Endothelial cell of umbilical vein (primary cell): ENCODE results near the gene WBP2. TPM values are rescaled to one million over a fixed set of nuclear protein-coding genes. Genes with fewer than 3 reads are reported as not detected.

Source experiments
- BruUV-seq: library from RNA; stranded (reverse); fragments of 400-500 nt; replicated peaks from 2 replicates; lab custom pipeline; 2021; lab: Mats Ljungman, UMichigan
- CTCF ChIA-PET: fragments of 300-600, 350-600 bp; sonication (Branson Sonifier 250); formaldehyde crosslinking; loops from one replicate; lab custom pipeline; 2021; ENCODE audit warnings: antibody characterized with exemption, inconsistent platforms; lab: Charles Lee
- POLR2A ChIA-PET: fragments of 300-600, 350-600 bp; sonication (Branson Sonifier 250); formaldehyde crosslinking; loops from one replicate; lab custom pipeline; 2021; ENCODE audit warnings: antibody characterized with exemption, inconsistent platforms; lab: Charles Lee
- DNase-seq: peaks from one replicate; pipeline ENCODE4 v3.0.0-alpha.2; 2011; ENCODE audit warnings: low read depth, low spot score
- FAIRE-seq: peaks from 2 replicates; lab custom pipeline; 2011; peaks lifted over from hg19 to GRCh38; lab: Jason Lieb, UNC
- H2AFZ ChIP-seq: 2 replicates; pipeline ENCODE4 v1.6.0; 2012; ENCODE audit warnings: low read depth, low read length, control low read depth, inconsistent platforms
- H3K27ac ChIP-seq: 2 replicates; pipeline ENCODE4 v1.5.1; 2011; ENCODE audit warnings: low read depth, mild to moderate bottlenecking, control low read depth, low read length, moderate library complexity; ENCODE audit not compliant: insufficient read depth
- H3K27me3 ChIP-seq, 2 experiments: 2 replicates each; pipeline versions ENCODE4 v1.6.0 to v1.6.1; 2011; ENCODE audit warnings: low read length in 2 of 2, mixed read lengths in 1 of 2; ENCODE audit not compliant: control insufficient read depth in 2 of 2, insufficient read depth in 2 of 2
- H3K36me3 ChIP-seq, 2 experiments: 2 replicates in 1 of 2; 3 replicates in 1 of 2; pipeline ENCODE4 v1.5.1; 2011; ENCODE audit warnings: low read length in 2 of 2, mild to moderate bottlenecking in 1 of 2, moderate library complexity in 1 of 2; ENCODE audit not compliant: control insufficient read depth in 2 of 2, insufficient read depth in 2 of 2; ENCODE audit errors: extremely low read depth in 1 of 2
- H3K4me1 ChIP-seq: 3 replicates; pipeline ENCODE4 v1.5.1; 2011; ENCODE audit warnings: mild to moderate bottlenecking, low read length; ENCODE audit not compliant: control insufficient read depth, insufficient read depth; ENCODE audit errors: extremely low read depth
- H3K4me2 ChIP-seq: 2 replicates; pipeline ENCODE4 v1.6.1; 2011; ENCODE audit warnings: low read length, control low read depth, mixed read lengths; ENCODE audit not compliant: insufficient read depth
- H3K4me3 ChIP-seq, 3 experiments: fragments of 200-600 bp in 1 of 3; sonication (generic), shearing (Covaris generic) in 1 of 3; replicated peaks in 1 of 3; 2 replicates each; pipeline ENCODE4 v1.5.1; 2011 to 2016; ENCODE audit warnings: control low read depth in 3 of 3, low read length in 3 of 3, mild to moderate bottlenecking in 2 of 3, inconsistent platforms in 1 of 3, low read depth in 1 of 3, moderate library complexity in 1 of 3; ENCODE audit not compliant: insufficient read depth in 1 of 3
- H3K79me2 ChIP-seq: 2 replicates; pipeline ENCODE4 v1.6.0; 2012; ENCODE audit warnings: low read length, inconsistent platforms; ENCODE audit not compliant: control insufficient read depth, insufficient read depth
- H3K9ac ChIP-seq: replicated peaks from 2 replicates; pipeline ENCODE3; 2011; ENCODE audit warnings: low read length, control low read depth; ENCODE audit not compliant: insufficient read depth; ENCODE audit errors: extremely low read depth
- H3K9me1 ChIP-seq: replicated peaks from 3 replicates; pipeline ENCODE4 v1.6.0; 2011; ENCODE audit warnings: mild to moderate bottlenecking, low read length; ENCODE audit not compliant: control insufficient read depth, insufficient read depth; ENCODE audit errors: extremely low read depth
- H3K9me3 ChIP-seq: replicated peaks from 2 replicates; pipeline ENCODE4 v1.5.1; 2012; ENCODE audit warnings: low read length, inconsistent platforms; ENCODE audit not compliant: control insufficient read depth, insufficient read depth
- H4K20me1 ChIP-seq: replicated peaks from 2 replicates; pipeline ENCODE3; 2011; ENCODE audit warnings: mild to moderate bottlenecking, low read length; ENCODE audit not compliant: control insufficient read depth, insufficient read depth; ENCODE audit errors: extremely low read depth
- CTCF ChIP-seq, 2 donors: IDR thresholded peaks; 1 replicate in 1 of 2; 2 replicates in 1 of 2; pipeline ENCODE4 v1.5.1; 2011; ENCODE audit warnings: low read length in 2 of 2, mild to moderate bottlenecking in 2 of 2, moderate library complexity in 2 of 2, control low read depth in 1 of 2, inconsistent platforms in 1 of 2, low read depth in 1 of 2; ENCODE audit not compliant: insufficient read depth in 1 of 2; ENCODE audit errors: extremely low read depth in 1 of 2
- EZH2 ChIP-seq: IDR thresholded peaks from 2 replicates; pipeline ENCODE4 v1.6.1; 2012; ENCODE audit warnings: borderline replicate concordance, low read depth, mild to moderate bottlenecking, moderate library complexity, low read length, inconsistent platforms; ENCODE audit not compliant: severe bottlenecking
- FOS ChIP-seq: IDR thresholded peaks from 2 replicates; pipeline ENCODE4 v1.6.1; 2011; ENCODE audit warnings: mild to moderate bottlenecking, low read length, moderate library complexity, borderline replicate concordance; ENCODE audit not compliant: insufficient read depth
- GATA2 ChIP-seq: IDR thresholded peaks from 2 replicates; pipeline ENCODE4 v1.7.0; 2011; ENCODE audit warnings: low read depth, mild to moderate bottlenecking, moderate library complexity, mixed read lengths, low read length; ENCODE audit not compliant: insufficient read length, insufficient read depth
- JUN ChIP-seq: IDR thresholded peaks from 2 replicates; pipeline ENCODE4 v1.6.1; 2011; ENCODE audit warnings: borderline replicate concordance, low read depth; ENCODE audit not compliant: insufficient read length, insufficient read depth
- MYC ChIP-seq: IDR thresholded peaks from one replicate; pipeline ENCODE4 v1.6.1; 2011; ENCODE audit warnings: mild to moderate bottlenecking, low read depth, low read length
- POLR2A ChIP-seq: IDR thresholded peaks from 2 replicates; pipeline ENCODE4 v1.6.1; 2012; ENCODE audit warnings: low read depth, mild to moderate bottlenecking, control low read depth, low read length
- POLR2AphosphoS5 ChIP-seq: IDR thresholded peaks from 2 replicates; pipeline ENCODE4 v1.6.1; 2012; ENCODE audit warnings: low read depth, mild to moderate bottlenecking, control low read depth, low read length, moderate library complexity; ENCODE audit not compliant: insufficient read depth
- dilution Hi-C: fragments of 300-500 bp; cut with MboI; formaldehyde crosslinking; loops from one replicate; pipeline ENCODE4 v1.15.0; 2019; ENCODE audit warnings: low sequenced_read_pairs; ENCODE audit not compliant: extremely low pct_ligation_motif_present
- intact Hi-C: fragments of 100-400 bp; cut with micrococcal nuclease; formaldehyde crosslinking; loops from one replicate; pipeline ENCODE4 v1.10.0; 2022
- polyA plus RNA-seq, 4 experiments: library from polyadenylated mRNA; depleted of rRNA in 3 of 4; stranded (reverse) in 3 of 4; unstranded in 1 of 4; fragments of >200 nt; gene quantifications; 2 replicates each; pipeline versions ENCODE4 v1.2.1 to v1.2.3, GENCODE V29; 2011 to 2012; ENCODE audit warnings: missing spikeins in 1 of 4
- total RNA-seq: library from RNA; stranded (reverse); gene quantifications from 2 replicates; pipeline ENCODE4 v1.2.3, GENCODE V29; 2021
- TF ChIP-seq, protein P1 (sequence below): IDR thresholded peaks from 2 replicates; pipeline ENCODE4 v1.6.1; 2011; ENCODE audit not compliant: insufficient read depth, insufficient read length

WBP2 gene
- total and polyA plus RNA-seq, 2 donors (not counting 3 experiments of a cell fraction or from before 2014, with no cell fraction given), result 81.5 to 126 TPM

DNA sequence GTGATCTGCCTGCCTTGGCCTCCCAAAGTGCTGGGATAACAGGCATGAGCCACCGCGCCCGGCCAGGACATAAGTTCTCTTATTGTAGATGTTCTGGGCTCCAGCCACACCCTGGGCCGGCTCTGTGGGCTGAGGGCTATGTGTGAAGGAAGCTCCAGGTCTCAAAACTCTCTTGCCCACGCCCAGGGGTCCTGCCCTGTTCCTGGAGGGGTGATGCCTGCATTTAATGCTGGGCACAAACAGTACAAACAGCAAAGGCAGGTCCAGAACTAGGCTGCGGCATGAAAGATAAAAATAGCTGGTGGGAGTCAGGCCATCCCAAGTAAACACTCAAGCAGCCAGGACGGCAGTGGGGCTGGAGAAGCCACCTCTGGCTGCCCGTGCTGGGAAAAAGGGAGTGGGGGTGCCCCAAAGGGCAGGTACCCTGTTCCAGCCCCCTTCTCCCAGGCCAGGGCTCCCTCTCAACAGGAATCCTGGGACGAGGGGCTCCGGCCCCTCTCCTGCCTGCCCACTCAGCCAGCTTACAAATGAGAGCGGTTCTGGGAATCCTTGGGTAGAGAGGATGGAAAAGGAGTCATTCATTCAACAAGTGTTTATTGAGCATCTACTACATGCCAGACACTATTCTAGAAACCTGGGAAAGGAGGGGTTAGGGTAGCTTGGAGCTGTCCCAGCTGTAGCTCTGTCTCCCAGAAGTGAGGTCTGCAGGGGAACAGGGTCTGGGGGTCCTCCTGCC, 18.6 kb upstream of the WBP2 start:
- BruUV-seq, result no TSS peak

More for the DNA sequence above, 18.6 kb upstream of the WBP2 start:
- dilution Hi-C loops (no loop called here), intact Hi-C loops (no loop called here)
- no peaks in the 10 kb centered on the region for H3K27me3 ChIP-seq
- H3K4me2 ChIP-seq, result no peak overlapping the region
- H3K9me1 ChIP-seq, result no peaks in the 10 kb centered on the region
- no peak for TF ChIP-seq MYC
- TF ChIP-seq GATA2, result no peak
- TF ChIP-seq FOS, result no peak
- no peak for TF ChIP-seq EZH2
- TF ChIP-seq JUN, result no peak
- no peak for TF ChIP-seq POLR2AphosphoS5
- TF ChIP-seq CTCF (IDR thresholded peaks at IDR 0.05; ENCODE audit: extremely low read depth in 1 of 2, insufficient read depth in 1 of 2, low read depth in 1 of 2, low read length in 2 of 2), result no peak
- no peak for TF ChIP-seq POLR2A
- TF ChIP-seq, protein P1, sequence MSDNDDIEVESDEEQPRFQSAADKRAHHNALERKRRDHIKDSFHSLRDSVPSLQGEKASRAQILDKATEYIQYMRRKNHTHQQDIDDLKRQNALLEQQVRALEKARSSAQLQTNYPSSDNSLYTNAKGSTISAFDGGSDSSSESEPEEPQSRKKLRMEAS, result no peak
- H3K4me1 ChIP-seq, result peaks cover 45% of the 10 kb centered on the region
- POLR2A ChIA-PET, result interaction anchor here (0.5 to 1.9 kb wide), 3 partner anchors 15 to 19 kb away, joined by 3 to 11 read pairs (median 7); partner anchors contain the start of gene WBP2
- peaks cover 6% of the 10 kb centered on the region for H3K79me2 ChIP-seq
- peak overlapping the region; percentile 95 for H3K27ac ChIP-seq
- H3K9ac ChIP-seq, result peak overlapping the region; percentile 77
- H3K4me3 ChIP-seq, result no peak overlapping the region
- no peaks in the 10 kb centered on the region for H4K20me1 ChIP-seq
- CTCF ChIA-PET, result interaction anchor here (0.8 to 10.3 kb wide), 6 partner anchors 16 to 44 kb away, joined by 3 to 241 read pairs (median 8); partner anchors contain the start of genes TRIM65, UNC13D and WBP2
- peaks cover 3 to 18% of the 10 kb centered on the region in 2 experiments for H3K36me3 ChIP-seq
- DNase-seq, result no peak
- no peak overlapping the region for H2AFZ ChIP-seq
- no peaks in the 10 kb centered on the region for H3K9me3 ChIP-seq
- peak; percentile 4 for FAIRE-seq
